ENCODE data around the gene NKX1-1. TPM values are rescaled to one million over a fixed set of nuclear protein-coding genes. Genes with fewer than 3 reads are reported as not detected.

NKX1-1 gene
- total RNA-seq, 4 donors from 2014 or later, result not detected

GRCh38 chr4:1376841-1377605 is 29.2 kb downstream of the NKX1-1 start:
- no peaks in the 10 kb centered on the region for H3K9me3 ChIP-seq
- 97% methylated on average over 14 of the region's 32 CpGs for WGBS
- TF ChIP-seq CTCF (IDR thresholded peaks at IDR 0.05), result no peak
- TF ChIP-seq POLR2A (IDR thresholded peaks at IDR 0.05; ENCODE audit: low read depth), result no peak
- TF ChIP-seq EP300 (IDR thresholded peaks at IDR 0.05), result no peak
- no peak overlapping the region for H3K27ac ChIP-seq (replicated peaks in 1 of 4)
- no peaks in the 10 kb centered on the region for H3K27me3 ChIP-seq
- no peaks in the 10 kb centered on the region for H3K4me1 ChIP-seq
- H3K4me3 ChIP-seq, result no peak overlapping the region
- no peak for DNase-seq (ENCODE audit: extremely low spot score)
- peaks cover 15 to 96% (median 61%) of the 10 kb centered on the region in 4 donors for H3K36me3 ChIP-seq
- intact Hi-C loops (cut with DNase I), result no loop called here

- DNase-seq (ENCODE audit: extremely low spot score), result no peak
- 93% methylated on average over 21 of the region's 23 CpGs for WGBS
These were observed 29.8 kb downstream of the NKX1-1 start for GRCh38 chr4:1376391-1376840.

GRCh38 chr4:1375761-1376322 is 30.4 kb downstream of the NKX1-1 start:
- peaks cover 15 to 96% (median 59%) of the 10 kb centered on the region in 4 donors for H3K36me3 ChIP-seq
- WGBS, result 90% methylated on average over 2 of the region's 17 CpGs
- intact Hi-C loops (cut with DNase I), result no loop called here

More at GRCh38 chr4:1376391-1376840, 29.8 kb downstream of the NKX1-1 start:
- Histone ChIP-seq H3K4me1 (no peaks in the 10 kb centered on the region), H3K27me3 (no peaks in the 10 kb centered on the region), H3K4me3 (no peak overlapping the region), H3K27ac (replicated peaks in 1 of 4) (no peak overlapping the region), H3K9me3 (no peaks in the 10 kb centered on the region), H3K36me3 (peaks cover 15 to 96% (median 61%) of the 10 kb centered on the region in 4 donors)
- intact Hi-C loops (cut with DNase I), result no loop called here
- TF ChIP-seq POLR2A (IDR thresholded peaks at IDR 0.05; ENCODE audit: low read depth) (no peak), EP300 (IDR thresholded peaks at IDR 0.05) (no peak), CTCF (IDR thresholded peaks at IDR 0.05) (no peak), POLR2AphosphoS5 (IDR thresholded peaks at IDR 0.05) (no peak)

GRCh38 chr4:1375051-1375721 is 31.1 kb downstream of the NKX1-1 start:
- WGBS, result 97% methylated on average over 29 of the region's 36 CpGs
- H3K4me3 ChIP-seq, result no peak overlapping the region
- H3K9me3 ChIP-seq, result no peaks in the 10 kb centered on the region
- no peaks in the 10 kb centered on the region for H3K4me1 ChIP-seq
- intact Hi-C loops (cut with DNase I), result no loop called here
- no peak for DNase-seq (ENCODE audit: extremely low spot score)
- no peaks in the 10 kb centered on the region for H3K27me3 ChIP-seq
- H3K27ac ChIP-seq (replicated peaks in 1 of 4), result no peak overlapping the region
- H3K36me3 ChIP-seq, result peaks cover 15 to 96% (median 59%) of the 10 kb centered on the region in 4 donors
- no peak for TF ChIP-seq EP300 (IDR thresholded peaks at IDR 0.05)
- no peak for TF ChIP-seq POLR2A (IDR thresholded peaks at IDR 0.05; ENCODE audit: low read depth)
- TF ChIP-seq POLR2AphosphoS5 (IDR thresholded peaks at IDR 0.05), result no peak
- TF ChIP-seq CTCF (IDR thresholded peaks at IDR 0.05), result no peak

More at GRCh38 chr4:1375761-1376322, 30.4 kb downstream of the NKX1-1 start:
- TF ChIP-seq EP300 (IDR thresholded peaks at IDR 0.05), result no peak
- TF ChIP-seq POLR2A (IDR thresholded peaks at IDR 0.05; ENCODE audit: low read depth), result no peak
- TF ChIP-seq POLR2AphosphoS5 (IDR thresholded peaks at IDR 0.05), result no peak
- TF ChIP-seq CTCF (IDR thresholded peaks at IDR 0.05), result no peak
- DNase-seq (ENCODE audit: extremely low spot score), result no peak
- H3K4me1 ChIP-seq, result no peaks in the 10 kb centered on the region
- H3K27ac ChIP-seq (replicated peaks in 1 of 4), result no peak overlapping the region
- H3K4me3 ChIP-seq, result no peak overlapping the region
- no peaks in the 10 kb centered on the region for H3K9me3 ChIP-seq
- H3K27me3 ChIP-seq, result no peaks in the 10 kb centered on the region
